Measurements from ENCODE around the gene KCNMA1. TPM values are rescaled to one million over a fixed set of nuclear protein-coding genes. Genes with fewer than 3 reads are reported as not detected.

Gene KCNMA1
- total RNA-seq, 2 donors from 2014 or later, result 168 to 188 TPM

DNA sequence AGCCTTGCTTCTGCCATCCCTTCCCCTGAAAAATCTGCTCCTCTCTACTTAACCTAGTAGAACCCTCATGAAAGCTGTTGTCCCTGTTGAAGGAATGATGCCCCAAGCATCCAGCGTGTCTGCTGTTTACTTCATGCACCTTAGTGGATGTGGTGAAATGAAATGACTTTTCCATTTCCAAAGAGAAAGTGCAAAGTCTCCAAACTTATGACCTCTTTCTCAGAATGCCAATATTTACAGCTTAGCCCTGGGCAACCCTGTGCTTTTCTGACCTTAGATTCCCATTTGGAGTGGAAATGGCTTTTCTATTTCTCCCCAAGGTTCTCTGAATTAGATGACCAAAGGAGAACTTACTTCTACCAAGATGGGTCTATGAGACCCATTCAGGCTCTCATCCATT is 256.9 kb downstream of the KCNMA1 start:
- no peak for ATAC-seq (ENCODE audit: insufficient number of reproducible peaks, low FRiP score, low read depth)

DNA sequence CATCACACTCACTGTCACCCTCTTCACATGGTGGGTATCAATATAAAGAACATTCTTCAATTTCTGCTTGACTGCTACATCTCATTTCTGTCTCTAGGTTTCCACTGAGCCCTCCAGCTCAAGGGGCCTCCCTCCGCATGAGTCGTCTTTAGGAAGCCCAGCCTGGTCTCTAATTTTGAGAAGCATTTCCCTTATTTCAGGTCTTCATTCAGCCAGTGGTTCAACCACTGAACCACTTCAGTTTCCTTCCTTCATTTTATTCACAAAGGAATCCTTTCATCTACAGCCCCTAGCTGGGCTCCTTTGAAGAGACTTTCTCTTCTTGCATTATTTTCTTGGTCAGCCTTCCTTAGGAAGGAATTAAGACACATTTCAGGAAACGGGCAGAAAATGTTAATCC is 257.4 kb downstream of the KCNMA1 start:
- Histone ChIP-seq H3K4me3 (no peak overlapping the region), H3K4me1 (ENCODE audit: control insufficient read depth in 1 of 2, low read depth in 2 of 2) (peaks cover 0 to 38% of the 10 kb centered on the region in 2 donors), H3K27ac (no peak overlapping the region), H3K36me3 (no peaks in the 10 kb centered on the region), H3K27me3 (replicated peaks; ENCODE audit: insufficient read depth) (no peaks in the 10 kb centered on the region), H3K9me3 (no peaks in the 10 kb centered on the region)
- ATAC-seq (ENCODE audit: insufficient number of reproducible peaks, low FRiP score, low read depth), result no peak
- no peak for DNase-seq (ENCODE audit: low spot score)
- no peak for TF ChIP-seq CTCF (IDR thresholded peaks at IDR 0.05)

More for the DNA sequence above, 256.9 kb downstream of the KCNMA1 start:
- H3K4me1 ChIP-seq (ENCODE audit: control insufficient read depth in 1 of 2, low read depth in 2 of 2), result peaks cover 0 to 38% of the 10 kb centered on the region in 2 donors
- DNase-seq (ENCODE audit: low spot score), result no peak
- no peaks in the 10 kb centered on the region for H3K27me3 ChIP-seq (replicated peaks; ENCODE audit: insufficient read depth)
- TF ChIP-seq CTCF (IDR thresholded peaks at IDR 0.05), result no peak
- H3K36me3 ChIP-seq, result no peaks in the 10 kb centered on the region
- H3K9me3 ChIP-seq, result no peaks in the 10 kb centered on the region
- no peak overlapping the region for H3K27ac ChIP-seq
- H3K4me3 ChIP-seq, result no peak overlapping the region

DNA sequence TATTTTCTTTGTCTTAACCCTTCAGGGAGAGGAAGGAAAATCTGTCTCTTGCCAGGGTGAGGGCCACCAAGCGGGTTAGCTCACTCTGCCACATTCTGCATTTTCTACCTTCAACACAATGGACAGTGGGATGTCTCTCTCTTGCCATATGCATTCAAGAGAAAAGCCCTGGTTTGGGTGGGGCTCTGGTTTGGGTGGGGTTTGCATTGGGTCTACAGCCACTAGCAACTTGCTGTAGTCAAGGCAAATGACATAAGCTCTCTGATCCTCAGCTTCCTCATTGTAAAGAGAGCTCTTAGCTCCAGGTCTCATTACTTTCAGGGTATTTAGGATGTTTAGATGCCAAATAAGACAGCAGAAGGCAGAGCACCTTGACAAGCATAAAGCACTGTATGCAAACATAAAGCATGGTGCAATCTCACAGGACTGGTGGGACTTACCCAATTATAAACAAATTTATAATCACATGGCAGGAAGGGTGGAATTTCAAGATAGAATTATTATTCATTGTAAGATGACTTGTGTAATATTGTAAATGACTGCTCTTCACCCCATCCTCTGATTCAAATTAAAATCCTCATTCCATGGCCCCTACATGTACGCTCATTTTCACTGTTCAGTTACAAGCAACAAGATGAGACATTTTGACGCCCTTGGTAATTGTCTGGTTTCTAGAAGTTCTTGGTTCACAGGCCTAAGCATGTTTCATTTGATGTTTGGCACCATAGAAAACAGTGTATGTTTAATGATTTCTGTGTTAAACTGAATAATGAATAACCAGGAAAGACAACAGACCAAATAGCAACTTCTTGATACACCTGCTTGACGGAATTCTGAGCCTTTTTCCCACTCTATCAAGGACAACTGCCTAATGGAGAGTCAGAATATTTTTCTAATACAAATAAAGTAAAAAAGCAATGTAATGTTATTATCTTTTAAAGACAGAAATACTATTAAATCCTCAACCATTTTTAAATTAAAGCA is 258.9 kb downstream of the KCNMA1 start:
- H3K9me3 ChIP-seq, result no peaks in the 10 kb centered on the region
- no peak for ATAC-seq (ENCODE audit: insufficient number of reproducible peaks, low FRiP score, low read depth)
- peaks cover 6 to 44% of the 10 kb centered on the region in 2 donors for H3K4me1 ChIP-seq (ENCODE audit: control insufficient read depth in 1 of 2, low read depth in 2 of 2)
- no peak overlapping the region for H3K27ac ChIP-seq
- H3K27me3 ChIP-seq (replicated peaks; ENCODE audit: insufficient read depth), result no peaks in the 10 kb centered on the region
- no peak for TF ChIP-seq CTCF (IDR thresholded peaks at IDR 0.05)
- DNase-seq (ENCODE audit: low spot score), result no peak
- no peaks in the 10 kb centered on the region for H3K36me3 ChIP-seq
- no peak overlapping the region for H3K4me3 ChIP-seq

- H3K4me1 ChIP-seq (ENCODE audit: control insufficient read depth in 1 of 2, low read depth in 2 of 2), result peaks cover 6 to 43% of the 10 kb centered on the region in 2 donors
- no peak for DNase-seq (ENCODE audit: low spot score)
- H3K36me3 ChIP-seq, result no peaks in the 10 kb centered on the region
- no peak for ATAC-seq (ENCODE audit: insufficient number of reproducible peaks, low FRiP score, low read depth)
- H3K4me3 ChIP-seq, result no peak overlapping the region
- no peak for TF ChIP-seq CTCF (IDR thresholded peaks at IDR 0.05)
- H3K27me3 ChIP-seq (replicated peaks; ENCODE audit: insufficient read depth), result no peaks in the 10 kb centered on the region
- H3K9me3 ChIP-seq, result no peaks in the 10 kb centered on the region
- no peak overlapping the region for H3K27ac ChIP-seq
Measured at GRCh38 chr10:77377678-77378352, 259.8 kb downstream of the KCNMA1 start.

DNA sequence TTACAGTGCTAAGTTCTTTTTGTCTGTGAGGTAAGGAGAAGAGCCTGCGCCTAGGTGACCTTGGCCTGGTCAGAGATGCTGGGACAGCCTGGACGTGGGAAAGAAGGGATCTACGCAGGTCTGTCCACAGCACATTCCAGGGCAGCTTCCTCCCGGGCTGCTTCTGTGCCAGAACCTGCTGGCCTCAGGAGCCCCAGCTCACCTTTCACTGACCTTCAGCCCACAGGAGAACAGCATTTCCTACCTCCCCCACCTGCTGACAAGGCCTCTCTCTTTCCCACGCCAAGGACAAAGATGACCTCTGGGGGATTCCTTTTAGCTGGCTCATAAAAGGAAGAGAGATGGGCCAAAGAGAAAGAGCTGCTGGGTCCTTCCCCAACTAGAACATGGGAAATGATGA is 260.6 kb downstream of the KCNMA1 start:
- Histone ChIP-seq H3K4me1 (ENCODE audit: control insufficient read depth in 1 of 2, low read depth in 2 of 2) (peaks cover 6 to 43% of the 10 kb centered on the region in 2 donors), H3K4me3 (no peak overlapping the region), H3K9me3 (no peaks in the 10 kb centered on the region), H3K36me3 (no peaks in the 10 kb centered on the region), H3K27ac (no peak overlapping the region), H3K27me3 (replicated peaks; ENCODE audit: insufficient read depth) (no peaks in the 10 kb centered on the region)
- ATAC-seq (ENCODE audit: insufficient number of reproducible peaks, low FRiP score, low read depth), result no peak
- TF ChIP-seq CTCF (IDR thresholded peaks at IDR 0.05), result no peak
- DNase-seq (ENCODE audit: low spot score), result no peak
